Uterus (tissue), 2 donors: ENCODE measurements around the gene LNP1.

Experiments
- CTCF ChIP-seq, 4 experiments: fragments of 200-600 bp in 2 of 4; fragments of 450-650 bp in 2 of 4; sonication (generic) in 2 of 4; IDR thresholded peaks; one replicate each; pipeline ENCODE4 v1.5.1; 2016 to 2019; ENCODE audit warnings: antibody characterized with exemption in 4 of 4, mild to moderate bottlenecking in 2 of 4, moderate library complexity in 1 of 4
- POLR2A ChIP-seq, 2 donors: fragments of 450-650 bp; IDR thresholded peaks; one replicate each; pipeline ENCODE4 v1.6.1; 2016; ENCODE audit warnings: antibody characterized with exemption in 2 of 2, mild to moderate bottlenecking in 1 of 2, moderate library complexity in 1 of 2

GRCh38 chr3:100420885-100421284, 19.5 kb downstream of the LNP1 start:
- TF ChIP-seq CTCF (IDR thresholded peaks at IDR 0.05) (no peak), POLR2A (IDR thresholded peaks at IDR 0.05) (no peak)
